Mammary epithelial cell (primary cell): ENCODE results near the gene ZAR1L.

ENCODE experiments used
- EZH2 ChIP-seq: IDR thresholded peaks from 2 replicates; pipeline ENCODE4 v1.6.1; 2012; ENCODE audit warnings: low read length, inconsistent platforms, borderline replicate concordance
- TF ChIP-seq, protein P1 (sequence below), 2 donors: IDR thresholded peaks in 1 of 2; conservative IDR thresholded peaks in 1 of 2; 2 replicates each; pipeline ENCODE4 v1.5.1; 2011 to 2012; ENCODE audit warnings: inconsistent platforms in 2 of 2, low read length in 2 of 2, mild to moderate bottlenecking in 2 of 2, control low read depth in 1 of 2, low read depth in 1 of 2; ENCODE audit not compliant: insufficient read depth in 1 of 2; ENCODE audit errors: extremely low read depth in 1 of 2

DNA sequence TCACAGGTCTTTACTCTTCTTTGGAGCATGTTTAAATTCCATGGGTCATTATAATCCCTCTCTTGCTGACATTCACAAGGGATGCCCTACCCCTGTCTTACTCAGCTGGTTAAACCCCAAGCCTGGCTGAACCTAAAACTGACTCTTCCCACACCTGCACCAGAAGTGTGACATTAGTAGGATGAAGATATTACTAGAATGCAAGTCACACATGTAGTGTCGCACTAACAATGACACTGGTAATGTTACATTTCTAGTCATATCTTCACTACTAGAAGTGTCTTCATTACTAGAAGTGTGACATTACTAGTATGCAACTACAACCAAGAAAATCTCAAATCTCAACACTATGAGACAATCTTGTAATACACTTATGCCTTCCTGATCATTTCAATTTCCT, 14.2 kb downstream of the ZAR1L start:
- no peak for TF ChIP-seq EZH2
- TF ChIP-seq, protein P1, sequence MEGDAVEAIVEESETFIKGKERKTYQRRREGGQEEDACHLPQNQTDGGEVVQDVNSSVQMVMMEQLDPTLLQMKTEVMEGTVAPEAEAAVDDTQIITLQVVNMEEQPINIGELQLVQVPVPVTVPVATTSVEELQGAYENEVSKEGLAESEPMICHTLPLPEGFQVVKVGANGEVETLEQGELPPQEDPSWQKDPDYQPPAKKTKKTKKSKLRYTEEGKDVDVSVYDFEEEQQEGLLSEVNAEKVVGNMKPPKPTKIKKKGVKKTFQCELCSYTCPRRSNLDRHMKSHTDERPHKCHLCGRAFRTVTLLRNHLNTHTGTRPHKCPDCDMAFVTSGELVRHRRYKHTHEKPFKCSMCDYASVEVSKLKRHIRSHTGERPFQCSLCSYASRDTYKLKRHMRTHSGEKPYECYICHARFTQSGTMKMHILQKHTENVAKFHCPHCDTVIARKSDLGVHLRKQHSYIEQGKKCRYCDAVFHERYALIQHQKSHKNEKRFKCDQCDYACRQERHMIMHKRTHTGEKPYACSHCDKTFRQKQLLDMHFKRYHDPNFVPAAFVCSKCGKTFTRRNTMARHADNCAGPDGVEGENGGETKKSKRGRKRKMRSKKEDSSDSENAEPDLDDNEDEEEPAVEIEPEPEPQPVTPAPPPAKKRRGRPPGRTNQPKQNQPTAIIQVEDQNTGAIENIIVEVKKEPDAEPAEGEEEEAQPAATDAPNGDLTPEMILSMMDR (conservative IDR thresholded peaks at IDR 0.05 in 1 of 2, IDR thresholded peaks at IDR 0.05 in 1 of 2; ENCODE audit: extremely low read depth in 1 of 2, insufficient read depth in 1 of 2, low read depth in 1 of 2, low read length in 2 of 2) = no peak
